GM21529 (cell line): ENCODE results near the gene ADSS1.

ENCODE experiments used
- ATAC-seq: cut with Tn5 transposase; IDR thresholded peaks from one replicate; pipeline ENCODE4 v1.9.1; 2021; ENCODE audit not compliant: unreplicated experiment

ADSS1 gene

DNA sequence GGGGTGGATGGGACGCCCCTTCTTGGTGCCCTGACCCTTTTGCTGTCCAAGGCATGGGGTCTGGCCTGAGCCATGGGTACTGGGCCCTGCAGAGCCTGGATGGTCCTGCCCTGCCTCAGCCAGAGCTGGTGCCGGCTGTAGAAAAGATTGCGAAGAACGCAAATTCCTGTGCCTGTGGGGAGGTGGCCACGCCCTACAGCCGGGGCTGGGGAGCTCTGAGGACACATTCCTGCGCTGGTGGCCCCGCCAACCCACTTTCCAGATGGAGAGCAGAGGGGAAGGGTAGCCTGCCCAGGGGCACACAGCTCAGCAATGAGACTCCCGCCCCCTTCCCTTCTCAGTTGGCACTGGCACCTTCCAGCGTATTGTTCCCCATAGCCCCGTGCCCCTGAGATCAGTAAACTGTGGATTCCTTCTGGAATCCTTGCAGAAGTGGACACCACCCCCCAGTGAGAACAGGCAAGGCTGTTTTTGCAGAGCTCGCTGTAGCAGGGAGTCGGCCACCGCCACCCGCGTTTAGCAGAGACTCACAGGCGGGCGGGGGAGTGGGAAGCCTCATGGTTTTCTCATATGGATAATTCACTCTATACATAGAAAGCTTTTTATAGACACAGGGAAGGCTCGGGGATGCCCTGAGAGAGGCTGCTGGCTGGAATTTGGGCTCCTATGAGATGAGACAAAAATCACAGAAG is 26.0 kb upstream of the ADSS1 start:
- no peak for ATAC-seq

DNA sequence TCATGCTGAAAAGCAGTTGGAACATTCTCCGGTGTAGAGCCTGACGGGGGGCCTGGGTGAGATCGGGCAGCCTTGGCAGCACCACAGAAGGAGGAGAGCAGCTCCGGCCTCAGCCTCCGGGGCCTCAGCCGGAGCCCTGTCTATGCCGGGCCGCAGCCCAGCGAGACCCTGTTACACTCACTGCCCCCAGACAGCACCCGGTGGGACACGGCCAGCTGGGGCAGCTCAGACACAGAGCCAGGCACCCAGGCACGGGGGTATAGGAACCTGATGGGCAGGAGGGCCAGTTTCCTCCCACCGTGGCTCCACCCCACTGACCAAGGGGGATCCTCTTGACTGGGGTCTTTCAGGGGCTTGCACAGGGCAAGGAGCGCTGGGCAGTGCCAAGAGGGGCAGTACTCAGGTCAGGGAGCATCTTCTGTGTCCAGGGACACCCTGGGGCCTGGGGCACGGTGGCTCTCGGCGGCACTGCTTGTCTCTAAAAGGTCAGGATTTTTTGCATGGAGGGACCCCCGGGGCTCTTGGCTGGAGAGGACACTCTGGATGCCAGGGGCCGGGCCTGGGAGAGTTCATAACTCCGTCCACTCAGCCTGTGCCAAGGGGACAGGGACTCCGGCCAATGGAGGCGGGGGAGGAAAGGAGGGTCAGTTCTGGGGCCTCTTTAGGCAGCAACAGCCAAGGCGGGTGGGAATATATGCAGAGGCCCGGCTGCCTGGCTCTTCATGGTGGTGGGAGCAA is 25.2 kb upstream of the ADSS1 start:
- no peak for ATAC-seq

DNA sequence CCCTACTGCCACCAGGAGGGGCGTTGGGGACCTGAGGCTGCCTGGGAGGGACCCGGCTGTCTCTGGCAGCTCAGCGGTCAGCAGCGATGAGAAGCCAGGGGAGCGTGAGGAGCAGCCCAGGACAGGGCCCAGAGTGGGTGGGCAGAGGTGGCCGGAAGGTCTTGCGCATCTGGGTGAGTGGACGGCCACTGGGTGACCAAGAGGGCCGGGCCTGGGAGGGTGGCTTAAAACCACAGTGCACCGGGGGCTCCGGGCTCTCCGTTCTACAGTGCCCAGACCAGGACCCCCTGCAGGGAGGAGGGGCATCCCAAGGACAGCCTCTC is 24.6 kb upstream of the ADSS1 start:
- ATAC-seq, result no peak

DNA sequence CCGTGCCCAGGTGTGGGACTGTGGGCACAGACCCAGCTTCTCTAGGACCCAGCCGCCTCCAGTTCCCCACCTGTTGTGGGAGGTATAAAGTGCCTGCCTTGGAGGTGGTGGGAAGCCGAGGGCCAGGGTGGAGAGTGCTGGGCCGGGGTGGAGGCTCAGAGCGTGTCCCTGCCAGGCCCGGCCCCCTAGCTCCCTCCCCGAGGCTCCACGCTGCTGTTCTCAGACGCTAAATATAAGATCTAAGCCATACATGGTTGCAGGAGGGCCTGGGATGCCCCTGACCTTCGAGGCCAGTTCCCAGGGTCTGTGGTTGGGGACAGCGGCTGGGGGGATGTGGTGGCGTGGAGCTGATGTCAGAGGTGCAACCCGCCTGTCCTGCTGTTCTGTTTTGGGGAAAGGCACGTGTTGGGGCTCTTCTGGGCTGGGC is 23.8 kb upstream of the ADSS1 start:
- ATAC-seq, result no peak

DNA sequence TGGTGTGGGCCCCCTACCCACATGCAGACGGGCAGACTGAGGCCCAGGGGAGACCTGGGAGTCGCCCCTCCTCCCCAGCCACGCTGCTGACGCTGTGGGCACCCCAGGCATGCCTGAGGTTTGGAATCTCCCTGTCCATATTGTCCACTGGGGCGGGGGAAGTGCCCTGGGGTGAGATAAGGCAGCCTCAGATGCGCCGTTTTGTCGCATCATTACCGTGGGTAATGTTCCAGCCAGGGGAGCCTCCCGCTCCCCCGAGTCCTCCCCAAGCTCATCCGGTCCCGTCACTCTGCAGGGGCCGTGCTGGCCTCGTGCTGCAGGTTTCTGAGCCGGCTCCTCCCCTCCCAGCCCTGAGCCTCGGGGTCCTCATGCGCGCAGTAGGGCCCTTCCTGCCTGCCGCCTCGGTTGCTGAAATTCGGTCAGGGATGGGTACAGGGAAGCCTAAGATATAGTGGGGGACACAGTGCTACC is 23.2 kb upstream of the ADSS1 start:
- no peak for ATAC-seq

GRCh38 chr14:104701383-104702076 is 22.5 kb upstream of the ADSS1 start:
- no peak for ATAC-seq

DNA sequence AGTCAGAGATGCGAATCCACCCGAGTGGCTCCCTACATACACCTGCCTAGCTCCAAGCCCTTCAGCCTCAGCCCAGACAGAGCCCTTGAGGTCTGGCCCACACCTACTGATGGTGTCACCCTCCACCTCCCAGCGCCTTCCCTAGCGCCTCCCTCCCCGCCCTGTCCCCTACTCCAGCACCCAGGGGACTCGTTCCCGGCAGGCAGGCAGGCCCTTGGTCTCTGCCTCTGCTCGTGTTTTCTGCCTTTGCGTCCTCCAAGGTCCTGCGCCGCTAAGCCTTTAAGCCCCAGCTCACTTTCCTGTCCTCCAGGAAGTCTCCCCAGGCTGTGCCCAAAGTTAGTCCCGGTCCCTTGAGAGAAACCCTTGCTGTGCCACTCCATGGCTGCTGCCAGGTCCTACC is 21.9 kb upstream of the ADSS1 start:
- ATAC-seq, result no peak

DNA sequence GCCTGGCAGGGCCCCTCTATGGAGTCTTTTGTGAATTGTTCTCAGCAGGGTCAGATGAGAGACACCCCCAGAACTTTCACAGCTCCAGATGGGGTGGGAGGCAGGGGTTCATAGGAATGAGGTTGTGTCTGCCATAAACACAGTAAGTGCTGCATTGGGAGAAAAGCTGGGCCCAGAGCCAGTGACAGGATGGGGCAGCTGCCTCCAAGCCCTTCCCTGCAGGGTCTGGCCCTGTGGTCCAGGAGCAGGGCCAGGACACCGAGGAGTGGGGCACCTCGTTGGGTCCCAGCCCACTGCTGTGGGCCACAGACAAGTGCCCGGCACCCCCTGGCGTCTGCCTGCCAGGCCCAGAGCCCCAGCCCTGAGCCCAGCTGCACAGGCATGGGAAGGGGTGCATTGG is 21.4 kb upstream of the ADSS1 start:
- no peak for ATAC-seq

DNA sequence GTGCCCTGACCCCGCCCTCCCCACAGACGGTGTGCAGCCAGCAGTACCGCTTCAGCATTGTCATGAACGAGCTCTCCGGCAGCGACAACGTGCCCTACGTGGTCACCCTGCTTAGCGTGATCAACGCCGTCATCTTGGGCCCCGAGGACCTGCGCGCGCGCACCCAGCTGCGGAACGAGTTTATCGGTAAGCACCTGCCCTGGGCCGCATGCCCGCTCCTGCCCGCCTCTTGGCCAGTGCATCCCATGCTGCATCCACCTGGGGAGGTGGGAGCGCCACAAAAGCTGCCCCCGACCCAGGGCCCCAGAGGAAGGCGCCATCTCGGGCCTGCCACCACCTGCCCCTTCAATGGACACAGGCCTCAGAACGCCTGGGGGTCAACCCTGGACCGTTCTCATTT is 20.8 kb upstream of the ADSS1 start:
- no peak for ATAC-seq

GRCh38 chr14:104704252-104704651 is 19.8 kb upstream of the ADSS1 start:
- no peak for ATAC-seq

DNA sequence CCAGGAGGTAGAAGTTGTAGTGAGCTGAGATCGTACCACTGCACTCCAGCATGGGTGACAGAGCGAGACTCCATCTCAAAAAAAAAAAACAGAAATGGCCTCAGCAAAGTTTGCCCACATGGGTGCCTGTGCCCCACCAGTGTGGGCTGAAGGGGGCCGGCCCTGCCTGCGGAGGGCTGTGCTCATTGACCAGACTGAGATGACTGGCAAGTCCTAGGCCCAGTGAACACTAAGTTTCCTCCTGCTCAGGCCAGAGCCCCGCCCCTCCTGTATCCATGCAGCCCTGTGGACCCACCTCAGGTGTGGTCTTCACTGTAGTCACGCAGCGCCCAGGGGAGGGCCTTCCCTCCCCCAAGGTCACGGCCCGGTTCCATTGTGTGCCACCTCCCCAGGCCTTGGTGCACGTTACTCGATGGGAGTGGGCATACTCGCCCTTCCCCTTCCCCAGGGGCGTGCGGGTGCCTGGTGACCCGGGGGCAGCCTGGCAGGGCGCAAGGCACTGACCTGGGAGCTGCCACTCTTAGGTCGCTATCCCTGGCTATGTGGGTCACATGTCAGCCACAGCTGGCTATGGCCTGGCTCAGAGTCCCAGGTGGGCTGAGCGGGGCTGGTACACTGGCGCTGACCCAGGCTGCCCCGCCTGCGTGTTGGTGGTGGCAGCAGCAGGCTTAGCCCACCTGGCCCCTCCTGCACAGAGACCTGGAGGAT is 18.5 kb upstream of the ADSS1 start:
- no peak for ATAC-seq

- ATAC-seq, result no peak
Measured at GRCh38 chr14:104706733-104707607, 17.1 kb upstream of the ADSS1 start.

DNA sequence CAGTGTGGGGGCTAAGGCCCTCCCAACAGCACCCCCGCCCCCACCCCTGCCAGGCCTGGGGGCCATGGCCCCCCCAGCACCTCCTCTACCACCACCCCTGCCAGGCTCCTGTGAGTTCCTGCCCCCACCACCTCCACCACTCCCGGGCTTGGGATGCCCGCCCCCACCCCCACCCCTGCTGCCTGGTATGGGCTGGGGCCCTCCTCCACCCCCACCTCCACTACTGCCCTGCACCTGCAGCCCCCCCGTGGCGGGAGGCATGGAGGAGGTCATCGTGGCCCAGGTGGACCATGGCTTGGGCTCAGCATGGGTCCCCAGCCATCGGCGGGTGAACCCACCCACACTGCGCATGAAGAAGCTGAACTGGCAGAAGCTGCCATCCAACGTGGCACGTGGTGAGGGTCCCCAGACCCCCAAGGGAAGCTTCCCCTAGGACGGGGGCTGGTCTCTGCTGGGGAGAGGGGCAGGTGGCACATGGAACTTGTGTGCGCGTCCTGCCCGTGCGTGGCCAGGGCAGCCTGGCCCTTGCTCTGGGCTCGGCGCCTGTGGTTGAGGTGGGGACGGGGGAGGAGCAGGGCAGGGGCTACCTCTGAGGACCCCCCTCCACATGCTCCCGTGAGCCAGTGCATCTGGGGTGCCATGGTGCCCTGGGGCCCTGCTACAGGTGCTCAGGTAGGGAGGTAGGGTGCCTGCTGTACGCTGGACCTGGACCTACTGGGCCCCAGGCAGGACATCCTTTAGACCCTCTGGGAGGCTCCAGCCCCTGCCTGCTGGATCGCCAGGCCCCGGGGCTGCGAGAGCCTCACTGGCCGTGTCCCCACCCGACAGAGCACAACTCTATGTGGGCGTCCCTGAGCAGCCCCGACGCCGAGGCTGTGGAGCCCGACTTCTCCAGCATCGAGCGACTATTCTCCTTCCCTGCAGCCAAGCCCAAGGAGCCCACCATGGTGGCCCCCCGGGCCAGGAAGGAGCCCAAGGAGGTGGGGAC is 16.1 kb upstream of the ADSS1 start:
- ATAC-seq, result no peak

GRCh38 chr14:104708606-104709268 is 15.3 kb upstream of the ADSS1 start:
- ATAC-seq, result peak; percentile 84

DNA sequence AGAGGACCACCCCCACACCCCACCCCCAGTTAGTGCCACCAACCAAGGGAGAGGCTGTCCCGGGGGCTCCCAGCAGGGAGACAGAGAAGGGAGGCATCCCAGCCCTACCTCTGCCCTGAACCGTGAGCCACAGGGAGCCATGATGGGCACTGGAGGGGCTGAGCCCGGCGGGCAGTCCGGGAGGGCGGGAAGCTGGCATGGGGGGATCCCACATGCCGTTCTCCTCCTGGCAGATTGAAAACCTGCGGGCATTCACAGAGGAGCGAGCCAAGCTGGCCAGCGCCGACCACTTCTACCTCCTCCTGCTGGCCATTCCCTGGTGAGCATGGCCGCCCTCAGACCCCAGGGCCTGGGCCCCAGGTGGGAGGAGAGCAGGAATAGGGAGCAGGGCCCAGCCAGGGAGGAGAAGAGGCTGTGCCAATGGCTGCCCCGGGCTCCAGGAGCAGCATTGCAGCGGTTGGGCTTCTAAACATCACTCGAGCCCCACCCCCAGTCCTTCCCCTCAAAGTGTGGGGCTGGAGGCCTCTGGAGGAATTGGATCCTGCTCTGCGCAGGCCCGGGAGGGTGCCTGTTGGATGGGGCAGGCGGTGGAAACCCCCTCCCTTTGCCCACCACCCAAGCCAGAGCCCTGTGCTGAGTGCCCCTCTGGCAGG is 14.5 kb upstream of the ADSS1 start:
- no peak for ATAC-seq

DNA sequence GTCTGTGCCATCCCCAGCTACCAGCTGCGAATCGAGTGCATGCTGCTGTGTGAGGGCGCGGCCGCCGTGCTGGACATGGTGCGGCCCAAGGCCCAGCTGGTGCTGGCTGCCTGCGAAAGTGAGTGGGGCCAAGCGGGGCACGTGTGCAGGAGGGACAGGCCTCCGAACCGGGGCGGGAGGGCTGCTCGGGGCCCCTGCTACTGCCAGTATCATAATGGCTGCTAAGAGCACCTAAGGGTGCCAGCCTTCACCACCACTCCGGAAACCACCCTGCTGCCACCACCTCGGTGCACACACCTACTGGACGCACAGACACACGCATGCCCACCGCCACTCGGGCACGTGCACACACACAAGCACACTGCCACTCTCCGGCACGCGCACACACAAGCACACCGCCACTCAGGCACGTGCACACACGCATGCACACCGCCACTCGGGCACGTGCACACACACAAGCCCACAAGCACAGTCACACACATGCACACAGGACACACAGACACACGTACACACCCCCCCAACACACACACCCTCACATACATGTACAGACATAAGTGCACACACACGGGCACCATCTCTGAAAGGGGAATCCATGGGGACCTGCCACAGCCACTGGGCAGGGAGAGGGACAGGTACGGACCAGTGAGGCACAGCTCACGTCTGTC is 13.8 kb upstream of the ADSS1 start:
- no peak for ATAC-seq

- no peak for ATAC-seq
Measured at GRCh38 chr14:104712881-104713734, 10.9 kb upstream of the ADSS1 start.
